ENCODE results near the gene ANKRD28. TPM values are rescaled to one million over a fixed set of nuclear protein-coding genes. Genes with fewer than 3 reads are reported as not detected.

ANKRD28 gene
- total and polyA plus RNA-seq, 2 of the 13 experiments (the other 11 are each of a cell fraction or from before 2014, with no cell fraction given), result 21.0 to 28.9 TPM

Small RNA genes within 50 kb of the gene (microRNA-seq; reads per million reads assigned to microRNA genes)
- gene MIR3134, result not detected

Small RNA genes within 50 kb of the gene (small RNA-seq; reads per million reads assigned to genes)
- gene MIR3134 (ENCODE audit: insufficient read depth in 2 of 3, insufficient read length in 3 of 3, low read depth in 2 of 3, low replicate concordance in 1 of 3) (0 reads per million in 3 experiments), gene RN7SL4P (ENCODE audit: insufficient read depth in 2 of 3, insufficient read length in 3 of 3, low read depth in 2 of 3, low replicate concordance in 1 of 3) (0 reads per million in 3 experiments)

Other genes with a start within 250 kb of the ANKRD28 start
- gene HACL1, start 196.4 kb downstream of the ANKRD28 start, total RNA-seq (2016; rRNA removed; fragmentation: Illumina TruSeq; extraction: Trizol), result 25.7 and 32.0 TPM in 2 replicates
- 22.1 and 25.7 TPM in 2 replicates for gene HACL1, start 196.4 kb downstream of the ANKRD28 start, polyA plus RNA-seq (2011; rRNA removed)
- gene BTD, start 196.2 kb downstream of the ANKRD28 start, total RNA-seq (2016; rRNA removed; fragmentation: Illumina TruSeq; extraction: Trizol), result 12.4 and 15.7 TPM in 2 replicates
- gene BTD, start 196.2 kb downstream of the ANKRD28 start, polyA plus RNA-seq (2011; rRNA removed), result 35.3 and 35.5 TPM in 2 replicates

All from HepG2 (cell line).